Sigmoid colon (tissue), 7 donors: ENCODE results near the gene LRRN1. TPM values are rescaled to one million over a fixed set of nuclear protein-coding genes. Genes with fewer than 3 reads are reported as not detected.

Experiments used
- DNase-seq: peaks from one replicate; pipeline ENCODE4 v3.0.0-alpha.2; 2019
- H3K27ac ChIP-seq, 4 donors: fragments of 200-600 bp; sonication (generic); one replicate each; pipeline ENCODE4 v1.5.1; 2016 to 2019; ENCODE audit warnings: mild to moderate bottlenecking in 1 of 4
- H3K27me3 ChIP-seq, 3 donors: fragments of 200-600 bp; sonication (generic); one replicate each; pipeline ENCODE4 v1.5.1; 2019; ENCODE audit warnings: mild to moderate bottlenecking in 1 of 3
- H3K36me3 ChIP-seq, 4 donors: fragments of 200-600 bp; sonication (generic); one replicate each; pipeline ENCODE4 v1.5.1; 2016 to 2019
- H3K4me1 ChIP-seq, 4 donors: fragments of 200-600 bp; sonication (generic); one replicate each; pipeline ENCODE4 v1.5.1; 2017 to 2019
- H3K4me3 ChIP-seq, 4 donors: fragments of 200-600 bp; sonication (generic); one replicate each; pipeline ENCODE4 v1.5.1; 2017 to 2019; ENCODE audit warnings: mild to moderate bottlenecking in 2 of 4, moderate library complexity in 1 of 4
- H3K9me3 ChIP-seq, 4 donors: fragments of 200-600 bp in 3 of 4; sonication (generic) in 3 of 4; one replicate each; pipeline versions ENCODE4 v1.5.1 to v1.6.1; 2013 to 2019
- CTCF ChIP-seq, 4 experiments: fragments of 450-650 bp in 3 of 4; fragments of 200-600 bp in 1 of 4; IDR thresholded peaks; one replicate each; pipeline ENCODE4 v1.5.1; 2016 to 2019; ENCODE audit warnings: antibody characterized with exemption in 4 of 4, mild to moderate bottlenecking in 3 of 4, moderate library complexity in 2 of 4
- POLR2AphosphoS5 ChIP-seq, 4 donors: sonication (generic); formaldehyde crosslinking; IDR thresholded peaks; one replicate each; pipeline ENCODE4 v1.6.1; 2017; ENCODE audit warnings: antibody characterized with exemption in 4 of 4
- WGBS, 2 donors: extraction: QIAGEN DNeasy Blood & Tissue Kit; methylation state at CpG; one replicate each; pipeline ENCODE4 v1.1.7; 2013; 5-methylcytosine and 5-hydroxymethylcytosine counted together
- intact Hi-C: fragments of 100-400 bp; cut with DNase I; formaldehyde crosslinking; loops from one replicate; pipeline ENCODE4 v1.15.1; 2023
- polyA plus RNA-seq, 3 donors: library from polyadenylated mRNA; stranded (reverse); fragments of 200-250 nt; gene quantifications; one replicate each; pipeline ENCODE4 v1.2.3, GENCODE V29; 2013
- total RNA-seq, 4 donors: library from RNA; depleted of rRNA; stranded (reverse); fragments of >200 nt; gene quantifications; one replicate each; pipeline ENCODE4 v1.1.0, GENCODE V29; 2016
- donor health status: healthy with polysubstance abuse.
- donor health status: Bipolar disorder and iron deficiency.
- donor health status: healthy.

The LRRN1 gene
- total and polyA plus RNA-seq, 7 donors = 0.14 to 1.1 (median 0.28) TPM; not detected in 2

GRCh38 chr3:3893590-3893989, 94.4 kb downstream of the LRRN1 start:
- 42 to 66% methylated on average over 4 of the region's 4 CpGs for WGBS, 2 donors
- intact Hi-C loops = no loop called here
- H3K9me3 ChIP-seq = peaks cover 0 to 4% (median 0%) of the 10 kb centered on the region in 4 donors
- no peaks in the 10 kb centered on the region for H3K36me3 ChIP-seq
- DNase-seq = no peak
- no peaks in the 10 kb centered on the region for H3K27me3 ChIP-seq
- H3K4me3 ChIP-seq = no peak overlapping the region
- no peak overlapping the region for H3K27ac ChIP-seq
- TF ChIP-seq CTCF (IDR thresholded peaks at IDR 0.05) (no peak), POLR2AphosphoS5 (IDR thresholded peaks at IDR 0.05) (no peak)
- H3K4me1 ChIP-seq = no peaks in the 10 kb centered on the region
